GM12865 (cell line): ENCODE data around the gene THEM4.

ENCODE experiments used
- DNase-seq: peaks from one replicate; pipeline ENCODE4 v3.0.0; 2010; ENCODE audit warnings: low read depth
- H3K4me3 ChIP-seq: 2 replicates; pipeline ENCODE4 v1.5.1; 2011; ENCODE audit warnings: mild to moderate bottlenecking, low read depth, low read length, control low read depth
- CTCF ChIP-seq: IDR thresholded peaks from 2 replicates; pipeline ENCODE4 v1.5.1; 2011; ENCODE audit warnings: low read length, control low read depth, low read depth, inconsistent platforms; ENCODE audit not compliant: insufficient read depth; ENCODE audit errors: missing control alignments

THEM4 gene

GRCh38 chr1:151942882-151943281 lies 33.6 kb upstream of the THEM4 start:
- no peak overlapping the region for H3K4me3 ChIP-seq
- TF ChIP-seq CTCF, result no peak
- DNase-seq, result no peak

- no peak for TF ChIP-seq CTCF
- H3K4me3 ChIP-seq, result no peak overlapping the region
- no peak for DNase-seq
Observed at GRCh38 chr1:151940541-151940940, 31.2 kb upstream of the THEM4 start.

- no peak overlapping the region for H3K4me3 ChIP-seq
- no peak for DNase-seq
- no peak for TF ChIP-seq CTCF
Observed at GRCh38 chr1:151939779-151940178, 30.5 kb upstream of the THEM4 start.

- no peak overlapping the region for H3K4me3 ChIP-seq
- DNase-seq, result no peak
- TF ChIP-seq CTCF, result no peak
Observed at GRCh38 chr1:151939141-151939540, 29.8 kb upstream of the THEM4 start.

- H3K4me3 ChIP-seq, result no peak overlapping the region
- no peak for DNase-seq
- TF ChIP-seq CTCF, result no peak
Observed at GRCh38 chr1:151936653-151937052, 27.3 kb upstream of the THEM4 start.

- H3K4me3 ChIP-seq, result no peak overlapping the region
- no peak for DNase-seq
- TF ChIP-seq CTCF, result no peak
Observed at GRCh38 chr1:151935894-151936602, 26.7 kb upstream of the THEM4 start.

- no peak for DNase-seq
- TF ChIP-seq CTCF, result no peak
- H3K4me3 ChIP-seq, result no peak overlapping the region
Observed at GRCh38 chr1:151935154-151935553, 25.8 kb upstream of the THEM4 start.
